ENCODE results near the gene HSPA8. TPM values are rescaled to one million over a fixed set of nuclear protein-coding genes. Genes with fewer than 3 reads are reported as not detected.

HSPA8 gene
- total RNA-seq, 8 experiments from 2014 or later: 1,065 to 2,111 (median 1,258) TPM

DNA sequence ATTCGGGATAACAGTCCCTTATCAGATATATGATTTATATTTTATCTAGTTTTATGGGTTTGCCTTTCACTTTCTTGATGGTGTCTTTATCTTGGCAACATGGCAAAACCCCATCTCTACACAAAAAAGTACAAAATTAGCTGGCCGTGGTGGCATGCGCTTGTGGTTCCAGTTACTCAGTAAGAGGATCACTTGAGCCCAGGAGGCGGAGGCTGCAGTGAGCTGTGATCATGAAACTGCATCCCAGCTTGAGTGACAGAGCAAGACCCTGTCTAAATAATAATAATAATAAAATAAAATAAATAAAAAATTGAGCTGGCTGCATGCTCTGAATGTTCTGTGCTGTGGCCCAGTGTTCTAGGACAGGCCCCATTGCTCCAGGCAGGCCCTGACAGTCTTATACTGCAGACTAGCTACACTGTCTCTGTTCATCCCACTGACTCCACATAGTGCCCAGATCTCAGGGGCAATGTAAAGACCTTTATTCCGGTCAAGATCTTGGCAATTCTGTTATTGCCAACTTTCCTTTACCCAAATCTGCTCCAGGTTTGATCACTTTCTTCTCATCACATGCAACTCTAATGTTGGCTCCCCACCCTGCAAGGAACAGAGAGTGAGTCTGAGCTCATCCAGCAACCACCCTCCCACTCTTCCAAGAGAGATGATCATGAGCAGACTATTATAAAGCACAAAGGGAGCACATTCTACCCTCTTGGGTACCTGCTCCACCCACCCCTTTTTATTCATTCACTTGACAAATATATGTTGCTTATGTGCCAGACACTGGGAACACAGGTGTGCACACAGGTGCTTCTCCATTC, 8.8 kb downstream of the HSPA8 start:
- peaks cover 0 to 3% of the 10 kb centered on the region in 2 donors for H3K4me1 ChIP-seq (replicated peaks in 1 of 2)
- WGBS, 10 experiments: 78 to 100% (median 100%) methylated on average over 1 to 5 of the region's 5 CpGs; no CpG with 5 or more reads in 2 of the 10 experiments
- no peak overlapping the region for H3K27ac ChIP-seq
- in situ Hi-C loops (cut with MboI; ENCODE audit: low pct_unique_long_range_greater_than_20kb in 2 of 9, low sequenced_read_pairs in 9 of 9, unreplicated experiment in 9 of 9): no loop called here
- no peak overlapping the region for H3K4me3 ChIP-seq
- ATAC-seq (replicated peaks in 6 of 8): peak in 4 of 8 experiments; percentile 3 to 10 (median 6)

DNA sequence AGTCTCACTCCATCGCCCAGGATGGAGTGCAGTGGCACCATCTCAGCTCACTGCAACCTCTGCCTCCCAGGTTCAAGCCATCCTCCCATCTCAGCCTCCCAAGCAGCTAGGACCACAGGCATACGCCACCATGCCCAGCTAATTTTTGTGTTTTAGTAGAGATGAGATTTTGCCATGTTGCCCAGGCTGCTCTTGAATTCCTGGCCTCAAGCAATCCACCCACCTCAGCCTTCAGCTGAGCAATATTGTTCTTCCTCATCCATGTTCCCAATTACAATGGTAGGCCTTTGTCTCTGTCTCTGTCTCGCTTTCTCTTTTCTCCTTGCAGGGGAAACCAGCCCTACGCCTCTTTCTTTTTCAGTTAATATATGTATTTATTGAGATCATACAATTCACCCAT, 10.3 kb downstream of the HSPA8 start:
- no peak overlapping the region for H3K4me3 ChIP-seq
- in situ Hi-C loops (cut with MboI; ENCODE audit: low pct_unique_long_range_greater_than_20kb in 2 of 9, low sequenced_read_pairs in 9 of 9, unreplicated experiment in 9 of 9): no loop called here
- ATAC-seq (replicated peaks in 6 of 8): no peak
- H3K4me1 ChIP-seq (replicated peaks in 1 of 2): peaks cover 3 to 12% of the 10 kb centered on the region in 2 donors
- no peak overlapping the region for H3K27ac ChIP-seq
- 87 to 100% (median 100%) methylated on average over 1 to 4 of the region's 4 CpGs; no CpG with 5 or more reads in 1 of the 10 experiments for WGBS, 10 experiments

- in situ Hi-C loops (cut with MboI; ENCODE audit: low pct_unique_long_range_greater_than_20kb in 2 of 9, low sequenced_read_pairs in 9 of 9, unreplicated experiment in 9 of 9): no loop called here
- WGBS, 10 experiments: 87 to 100% (median 98%) methylated on average over 3 to 9 of the region's 9 CpGs; no CpG with 5 or more reads in 3 of the 10 experiments
- ATAC-seq (replicated peaks in 6 of 8): no peak
- Histone ChIP-seq H3K27ac (no peak overlapping the region), H3K4me1 (replicated peaks in 1 of 2) (peaks cover 3 to 12% of the 10 kb centered on the region in 2 donors), H3K4me3 (no peak overlapping the region)
Observed at GRCh38 chr11:123051146-123051545, 10.8 kb downstream of the HSPA8 start.

DNA sequence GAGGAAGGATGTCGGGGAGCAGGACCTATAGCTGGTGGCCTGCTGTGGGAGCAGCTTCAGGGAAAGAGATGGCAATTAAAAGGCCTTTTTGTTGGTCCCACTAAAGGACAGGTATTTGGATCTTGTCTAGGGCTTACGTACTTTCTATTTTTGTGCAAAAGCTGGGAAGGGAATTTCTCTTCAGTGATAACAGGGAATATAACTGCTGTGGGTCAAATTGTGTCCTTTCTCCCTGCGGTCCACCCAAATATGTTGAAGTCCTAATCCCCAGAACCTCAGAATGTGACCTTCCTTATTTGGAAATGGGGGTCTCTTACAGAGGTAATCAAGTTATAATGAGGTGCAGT, 14.0 kb downstream of the HSPA8 start:
- in situ Hi-C loops (cut with MboI; ENCODE audit: low pct_unique_long_range_greater_than_20kb in 2 of 9, low sequenced_read_pairs in 9 of 9, unreplicated experiment in 9 of 9): loop anchor here in 3 of 9 experiments (25.0 kb wide), 1 partner anchor 186 kb away; no protein-coding TSS in a partner anchor
- ATAC-seq (replicated peaks in 6 of 8): no peak
- Histone ChIP-seq H3K27ac (no peak overlapping the region), H3K4me3 (no peak overlapping the region), H3K4me1 (replicated peaks in 1 of 2) (peaks cover 3 to 9% of the 10 kb centered on the region in 2 donors)
- WGBS, 10 experiments: 80 to 100% (median 88%) methylated on average over 1 to 3 of the region's 3 CpGs; no CpG with 5 or more reads in 2 of the 10 experiments

GRCh38 chr11:123047266-123047946, 14.5 kb downstream of the HSPA8 start:
- WGBS, 10 experiments: 20 to 83% (median 77%) methylated on average over 1 to 13 of the region's 18 CpGs
- in situ Hi-C loops (cut with MboI; ENCODE audit: low pct_unique_long_range_greater_than_20kb in 2 of 9, low sequenced_read_pairs in 9 of 9, unreplicated experiment in 9 of 9): loop anchor here in 3 of 9 experiments (25.0 kb wide), 1 partner anchor 185 kb away; no protein-coding TSS in a partner anchor
- Histone ChIP-seq H3K27ac (no peak overlapping the region), H3K4me3 (no peak overlapping the region), H3K4me1 (replicated peaks in 1 of 2) (peaks cover 3 to 9% of the 10 kb centered on the region in 2 donors)
- ATAC-seq (replicated peaks in 6 of 8): peak in 2 of 8 experiments; percentile 37 to 43

DNA sequence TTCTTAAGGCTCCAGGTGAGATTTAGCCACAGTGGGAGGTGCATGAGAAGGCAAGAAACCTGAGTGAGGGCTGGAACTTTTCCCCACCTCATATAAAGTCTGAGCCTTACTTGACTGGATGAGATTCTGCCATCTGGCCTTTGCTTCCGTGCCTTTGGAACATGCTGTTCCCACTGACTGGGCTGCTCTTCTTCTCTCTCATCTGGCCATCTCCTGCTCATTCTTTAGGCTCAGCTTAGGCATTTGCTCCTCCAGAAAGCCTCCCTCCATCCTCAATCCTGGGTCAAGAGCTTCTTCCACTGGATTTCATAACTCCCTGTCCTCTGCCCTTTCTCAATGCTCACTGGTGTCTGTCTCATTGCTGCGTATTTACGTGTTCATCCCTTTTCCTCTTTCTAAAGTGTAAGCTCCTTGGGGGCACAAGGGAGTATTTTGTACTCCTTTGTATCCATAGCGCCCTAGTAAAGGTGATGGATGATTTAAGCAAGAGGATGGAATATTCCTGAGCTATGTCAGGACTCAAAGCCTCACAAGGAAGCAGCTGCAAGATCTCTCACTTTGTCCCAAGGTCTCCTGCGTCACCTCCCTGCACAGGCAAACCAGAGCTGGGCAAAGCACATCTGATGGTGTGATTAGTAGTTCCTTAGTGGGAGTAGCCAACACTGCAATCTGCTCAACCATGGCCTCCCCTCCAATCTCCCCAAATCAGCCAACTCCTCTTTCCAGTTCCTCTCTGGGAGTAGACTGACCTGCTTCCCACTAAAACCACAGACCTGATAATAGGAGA, 15.3 kb downstream of the HSPA8 start:
- H3K4me3 ChIP-seq: no peak overlapping the region
- no peak overlapping the region for H3K27ac ChIP-seq
- in situ Hi-C loops (cut with MboI; ENCODE audit: low pct_unique_long_range_greater_than_20kb in 2 of 9, low sequenced_read_pairs in 9 of 9, unreplicated experiment in 9 of 9): loop anchor here in 3 of 9 experiments (25.0 kb wide), 1 partner anchor 184 kb away; no protein-coding TSS in a partner anchor
- no peak for ATAC-seq (replicated peaks in 6 of 8)
- peaks cover 3 to 9% of the 10 kb centered on the region in 2 donors for H3K4me1 ChIP-seq (replicated peaks in 1 of 2)
- 51 to 94% (median 80%) methylated on average over 3 to 5 of the region's 5 CpGs; no CpG with 5 or more reads in 2 of the 10 experiments for WGBS, 10 experiments

- Histone ChIP-seq H3K4me1 (replicated peaks in 1 of 2) (peaks cover 3 to 10% of the 10 kb centered on the region in 2 donors), H3K27ac (no peak overlapping the region), H3K4me3 (no peak overlapping the region)
- ATAC-seq (replicated peaks in 6 of 8): no peak
- in situ Hi-C loops (cut with MboI; ENCODE audit: low pct_unique_long_range_greater_than_20kb in 2 of 9, low sequenced_read_pairs in 9 of 9, unreplicated experiment in 9 of 9): loop anchor here in 3 of 9 experiments (25.0 kb wide), 1 partner anchor 183 kb away; no protein-coding TSS in a partner anchor
- WGBS, 10 experiments: 80 to 100% methylated on average over 1 of the region's 1 CpG; no CpG with 5 or more reads in 8 of the 10 experiments
Observed at GRCh38 chr11:123045101-123045500, 16.8 kb downstream of the HSPA8 start.

DNA sequence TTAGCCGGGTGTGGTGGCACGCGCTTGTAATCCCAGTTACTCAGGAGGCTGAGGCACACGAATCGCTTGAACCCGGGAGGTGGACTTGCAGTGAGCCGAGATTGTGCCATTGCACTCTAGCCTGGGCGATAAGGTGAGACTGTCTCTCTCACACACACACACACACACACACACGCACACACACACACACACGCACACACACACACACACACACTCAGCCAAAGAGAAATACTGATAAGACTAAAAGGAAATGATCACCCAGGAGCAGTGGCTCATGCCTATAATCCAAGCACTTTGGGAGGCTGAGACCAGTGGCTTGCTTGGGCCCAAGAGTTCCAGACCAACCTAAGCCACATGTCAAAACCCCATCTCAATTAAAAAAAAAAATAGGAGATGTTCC, 20.8 kb downstream of the HSPA8 start:
- WGBS, 10 experiments: 83 to 100% (median 96%) methylated on average over 2 to 7 of the region's 10 CpGs; no CpG with 5 or more reads in 3 of the 10 experiments
- H3K27ac ChIP-seq: no peak overlapping the region
- no peak overlapping the region for H3K4me3 ChIP-seq
- ATAC-seq (replicated peaks in 6 of 8): no peak
- in situ Hi-C loops (cut with MboI; ENCODE audit: low pct_unique_long_range_greater_than_20kb in 2 of 9, low sequenced_read_pairs in 9 of 9, unreplicated experiment in 9 of 9): loop anchor here in 3 of 9 experiments (25.0 kb wide), 1 partner anchor 179 kb away; no protein-coding TSS in a partner anchor
- H3K4me1 ChIP-seq (replicated peaks in 1 of 2): peaks cover 0 to 7% of the 10 kb centered on the region in 2 donors

DNA sequence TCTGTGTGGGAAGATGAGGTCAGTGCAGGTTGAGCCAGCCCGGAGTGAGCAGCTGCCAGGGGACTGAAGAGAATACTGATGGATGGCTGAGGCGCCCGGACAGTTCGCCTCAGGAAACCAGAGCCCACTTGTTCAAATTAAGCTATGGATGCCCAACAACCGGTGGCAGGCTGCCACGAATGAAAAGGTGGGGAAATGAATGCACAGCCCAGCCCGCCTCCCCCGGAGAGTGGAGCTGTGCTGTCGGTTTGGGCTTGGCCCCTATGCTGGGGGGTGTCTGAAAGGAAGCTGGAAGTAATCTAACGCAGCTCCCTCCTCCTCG, 21.9 kb downstream of the HSPA8 start:
- WGBS, 10 experiments: 18 to 100% (median 26%) methylated on average over 1 to 8 of the region's 11 CpGs; no CpG with 5 or more reads in 2 of the 10 experiments
- peak in 6 of 8 experiments; percentile 38 to 96 (median 70) for ATAC-seq (replicated peaks in 6 of 8)
- H3K27ac ChIP-seq: no peak overlapping the region
- peaks cover 0 to 7% of the 10 kb centered on the region in 2 donors for H3K4me1 ChIP-seq (replicated peaks in 1 of 2)
- no peak overlapping the region for H3K4me3 ChIP-seq
- in situ Hi-C loops (cut with MboI; ENCODE audit: low pct_unique_long_range_greater_than_20kb in 2 of 9, low sequenced_read_pairs in 9 of 9, unreplicated experiment in 9 of 9): loop anchor here in 3 of 9 experiments (25.0 kb wide), 1 partner anchor 178 kb away; no protein-coding TSS in a partner anchor

DNA sequence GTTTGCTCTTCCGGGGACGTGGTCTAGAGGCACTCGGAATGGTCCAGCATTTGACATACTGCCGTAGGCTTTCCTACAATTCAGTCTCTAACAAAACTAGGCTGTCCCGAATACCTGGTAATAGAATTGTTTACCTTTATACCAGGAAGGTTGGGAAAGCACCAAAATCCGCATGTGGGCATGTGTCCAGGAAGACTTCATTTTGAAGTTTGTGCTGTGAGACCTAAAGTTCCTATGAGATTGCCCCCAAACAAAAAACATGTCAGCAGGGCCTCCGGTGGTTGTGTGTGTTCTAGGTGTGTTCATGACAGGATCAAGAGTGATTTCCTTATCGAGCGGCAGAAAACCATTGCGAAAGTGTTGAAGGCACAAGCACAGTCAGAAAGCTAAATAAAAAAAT, 26.1 kb downstream of the HSPA8 start:
- ATAC-seq (replicated peaks in 6 of 8): no peak
- WGBS, 10 experiments: 69 to 100% (median 92%) methylated on average over 1 to 6 of the region's 10 CpGs; no CpG with 5 or more reads in 1 of the 10 experiments
- in situ Hi-C loops (cut with MboI; ENCODE audit: low pct_unique_long_range_greater_than_20kb in 2 of 9, low sequenced_read_pairs in 9 of 9, unreplicated experiment in 9 of 9): loop anchor here in 3 of 9 experiments (25.0 kb wide), 1 partner anchor 174 kb away; no protein-coding TSS in a partner anchor
- H3K4me3 ChIP-seq: no peak overlapping the region
- H3K27ac ChIP-seq: no peak overlapping the region
- H3K4me1 ChIP-seq (replicated peaks in 1 of 2): peaks cover 0 to 7% of the 10 kb centered on the region in 2 donors

GRCh38 chr11:123034597-123034996, 27.3 kb downstream of the HSPA8 start:
- in situ Hi-C loops (cut with MboI; ENCODE audit: low pct_unique_long_range_greater_than_20kb in 2 of 9, low sequenced_read_pairs in 9 of 9, unreplicated experiment in 9 of 9): loop anchor here in 3 of 9 experiments (25.0 kb wide), 1 partner anchor 172 kb away; no protein-coding TSS in a partner anchor
- no peak for ATAC-seq (replicated peaks in 6 of 8)
- H3K4me1 ChIP-seq (replicated peaks in 1 of 2): peaks cover 0 to 4% of the 10 kb centered on the region in 2 donors
- 0 to 100% (median 83%) methylated on average over 1 to 6 of the region's 6 CpGs; no CpG with 5 or more reads in 1 of the 10 experiments for WGBS, 10 experiments
- H3K27ac ChIP-seq: no peak overlapping the region
- no peak overlapping the region for H3K4me3 ChIP-seq

DNA sequence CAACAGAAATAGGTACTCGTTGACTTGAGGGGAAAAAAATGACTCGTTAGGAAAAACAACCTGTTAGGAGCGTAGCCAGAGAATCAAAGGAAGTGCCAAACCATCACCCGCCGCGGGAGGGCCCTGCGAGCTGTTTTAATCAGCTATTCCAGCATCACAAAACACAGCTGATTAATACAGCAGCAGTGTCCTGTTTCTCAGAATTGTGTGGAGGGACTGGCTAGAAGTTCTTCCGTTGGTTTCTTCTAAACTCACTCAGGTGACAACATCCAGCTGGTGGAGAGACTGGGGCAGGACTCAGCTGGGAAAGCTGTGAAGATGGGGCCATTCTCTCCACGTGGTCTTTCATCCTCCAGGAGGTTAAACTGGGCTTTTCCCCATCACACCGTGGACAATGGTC, 28.0 kb downstream of the HSPA8 start:
- 0 to 80% (median 52%) methylated on average over 1 to 10 of the region's 10 CpGs; no CpG with 5 or more reads in 2 of the 10 experiments for WGBS, 10 experiments
- peak in 2 of 8 experiments; percentile 30 to 50 for ATAC-seq (replicated peaks in 6 of 8)
- in situ Hi-C loops (cut with MboI; ENCODE audit: low pct_unique_long_range_greater_than_20kb in 2 of 9, low sequenced_read_pairs in 9 of 9, unreplicated experiment in 9 of 9): loop anchor here in 3 of 9 experiments (25.0 kb wide), 1 partner anchor 172 kb away; no protein-coding TSS in a partner anchor
- Histone ChIP-seq H3K4me3 (no peak overlapping the region), H3K27ac (no peak overlapping the region), H3K4me1 (replicated peaks in 1 of 2) (peaks cover 0 to 3% of the 10 kb centered on the region in 2 donors)
